DOHH2 (cell line): ENCODE data around the gene SMIM44.

Experiments used
- H3F3A ChIP-seq: fragments of 200-600 bp; sonication (generic), shearing (Covaris generic); 2 replicates; pipeline ENCODE4 v1.6.0; 2016; ENCODE audit warnings: antibody characterized with exemption, mild to moderate bottlenecking; ENCODE audit not compliant: control insufficient read depth, insufficient read depth
- H3K27ac ChIP-seq: fragments of 200-600 bp; sonication (generic); 2 replicates; pipeline ENCODE4 v1.5.1; 2014; ENCODE audit warnings: low read depth, mild to moderate bottlenecking, low read length, moderate library complexity
- H3K27me3 ChIP-seq: fragments of 200-600 bp; sonication (generic); 2 replicates; pipeline ENCODE4 v1.6.1; 2014; ENCODE audit warnings: mild to moderate bottlenecking, low read length, mixed read lengths; ENCODE audit not compliant: control insufficient read depth
- H3K36me3 ChIP-seq: fragments of 200-600 bp; sonication (generic); 2 replicates; pipeline ENCODE4 v1.6.1; 2014; ENCODE audit warnings: mild to moderate bottlenecking, low read length, moderate library complexity, mixed read lengths; ENCODE audit not compliant: control insufficient read depth
- H3K4me1 ChIP-seq: fragments of 200-600 bp; sonication (generic); 2 replicates; pipeline ENCODE4 v1.6.1; 2014; ENCODE audit warnings: mild to moderate bottlenecking, low read length, mixed read lengths; ENCODE audit not compliant: control insufficient read depth
- H3K4me2 ChIP-seq: fragments of 200-600 bp; sonication (generic); 2 replicates; pipeline ENCODE4 v1.6.0; 2014; ENCODE audit warnings: mild to moderate bottlenecking, low read length, moderate library complexity
- H3K4me3 ChIP-seq: fragments of 200-600 bp; sonication (generic); 2 replicates; pipeline ENCODE4 v1.5.1; 2014; ENCODE audit warnings: mild to moderate bottlenecking, low read length, mixed read lengths
- H3K79me2 ChIP-seq: fragments of 200-600 bp; sonication (generic); 2 replicates; pipeline ENCODE4 v1.6.1; 2014; ENCODE audit warnings: mild to moderate bottlenecking, low read length, mixed read lengths; ENCODE audit not compliant: control insufficient read depth
- H3K9me2 ChIP-seq: fragments of 200-600 bp; sonication (generic); replicated peaks from 2 replicates; pipeline ENCODE4 v1.6.1; 2014; ENCODE audit warnings: mild to moderate bottlenecking, low read length, mixed read lengths; ENCODE audit not compliant: control insufficient read depth
- H3K9me3 ChIP-seq: fragments of 200-600 bp; sonication (generic); 2 replicates; pipeline ENCODE4 v1.6.1; 2014; ENCODE audit warnings: antibody characterized with exemption, low read length, mixed read lengths; ENCODE audit not compliant: control insufficient read depth, insufficient read depth
- H4K20me1 ChIP-seq: fragments of 200-600 bp; sonication (generic); 2 replicates; pipeline ENCODE4 v1.6.0; 2014; ENCODE audit warnings: low read depth, mild to moderate bottlenecking, antibody characterized with exemption, low read length, moderate library complexity; ENCODE audit not compliant: control insufficient read depth, insufficient read depth
- CTCF ChIP-seq: fragments of 200-600 bp; sonication (generic); IDR thresholded peaks from one replicate; pipeline ENCODE4 v1.5.1; 2014; ENCODE audit warnings: antibody characterized with exemption, mild to moderate bottlenecking, low read depth, low read length; ENCODE audit not compliant: poor library complexity, severe bottlenecking
- EZH2phosphoT487 ChIP-seq: fragments of 200-600 bp; sonication (generic); IDR thresholded peaks from 2 replicates; pipeline ENCODE4 v1.6.1; 2017; ENCODE audit warnings: borderline replicate concordance, mild to moderate bottlenecking, antibody characterized with exemption, low read length, moderate library complexity, mixed read lengths

The SMIM44 gene

GRCh38 chr19:3478409-3479176 lies 4.6 kb downstream of the SMIM44 start:
- Histone ChIP-seq H3F3A (peaks cover 12% of the 10 kb centered on the region), H3K36me3 (no peaks in the 10 kb centered on the region), H3K9me2 (no peaks in the 10 kb centered on the region), H3K27me3 (no peaks in the 10 kb centered on the region), H3K4me1 (peaks cover 42% of the 10 kb centered on the region), H4K20me1 (no peaks in the 10 kb centered on the region), H3K79me2 (no peaks in the 10 kb centered on the region), H3K4me3 (peak overlapping the region; percentile 52), H3K9me3 (no peaks in the 10 kb centered on the region), H3K27ac (no peak overlapping the region), H3K4me2 (peak overlapping the region; percentile 61)
- TF ChIP-seq CTCF (no peak), EZH2phosphoT487 (no peak)

GRCh38 chr19:3477951-3478350 lies 5.3 kb downstream of the SMIM44 start:
- no peak for TF ChIP-seq CTCF
- TF ChIP-seq EZH2phosphoT487 = no peak
- no peaks in the 10 kb centered on the region for H3K27me3 ChIP-seq
- H3K9me3 ChIP-seq = no peaks in the 10 kb centered on the region
- no peaks in the 10 kb centered on the region for H4K20me1 ChIP-seq
- H3F3A ChIP-seq = peaks cover 12% of the 10 kb centered on the region
- no peaks in the 10 kb centered on the region for H3K36me3 ChIP-seq
- H3K4me1 ChIP-seq = peaks cover 42% of the 10 kb centered on the region
- no peaks in the 10 kb centered on the region for H3K9me2 ChIP-seq
- H3K4me3 ChIP-seq = no peak overlapping the region
- H3K27ac ChIP-seq = no peak overlapping the region
- no peaks in the 10 kb centered on the region for H3K79me2 ChIP-seq
- H3K4me2 ChIP-seq = no peak overlapping the region

DNA sequence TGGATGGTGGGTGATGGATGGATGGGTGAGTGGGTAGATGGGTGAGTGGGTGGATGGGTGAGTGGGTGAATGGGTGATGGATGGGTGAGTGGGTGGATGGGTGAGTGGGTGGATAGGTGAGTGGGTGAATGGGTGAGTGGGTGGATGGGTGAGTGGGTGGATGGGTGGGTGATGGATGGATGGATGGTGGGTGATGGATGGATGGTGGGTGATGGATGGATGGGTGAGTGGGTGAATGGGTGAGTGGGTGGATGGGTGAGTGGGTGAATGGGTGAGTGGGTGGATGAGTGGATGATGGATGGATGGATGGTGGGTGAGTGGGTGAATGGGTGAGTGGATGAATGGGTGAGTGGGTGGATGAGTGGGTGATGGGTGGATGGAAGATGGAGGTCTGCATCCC lies 5.7 kb downstream of the SMIM44 start:
- Histone ChIP-seq H3K27me3 (no peaks in the 10 kb centered on the region), H3K36me3 (no peaks in the 10 kb centered on the region), H3K4me2 (no peak overlapping the region), H3K79me2 (no peaks in the 10 kb centered on the region), H4K20me1 (no peaks in the 10 kb centered on the region), H3K4me3 (no peak overlapping the region), H3K9me3 (no peaks in the 10 kb centered on the region), H3K27ac (no peak overlapping the region), H3F3A (peaks cover 12% of the 10 kb centered on the region), H3K9me2 (no peaks in the 10 kb centered on the region), H3K4me1 (peaks cover 42% of the 10 kb centered on the region)
- TF ChIP-seq EZH2phosphoT487 = no peak
- TF ChIP-seq CTCF = no peak
